Neural crest cell (in vitro differentiated cells): ENCODE measurements around the gene AP4E1. TPM values are rescaled to one million over a fixed set of nuclear protein-coding genes. Genes with fewer than 3 reads are reported as not detected.
"Not testable (repeated sequence)": the region's sequence is repeated elsewhere in the genome, so short reads cannot be mapped to it uniquely, and the experiment has no call there.

Source experiments
- DNase-seq: peaks from one replicate; pipeline ENCODE4 v3.0.0; 2021; ENCODE audit warnings: low read depth, mixed read lengths, low spot score
- H3K27ac Mint-ChIP-seq: one replicate; pipeline ENCODE4 v1.8.0; 2021; ENCODE audit warnings: mild to moderate bottlenecking, mixed read lengths; ENCODE audit not compliant: unreplicated experiment
- H3K27me3 Mint-ChIP-seq: 2 replicates; pipeline ENCODE4 v1.8.0; 2021; ENCODE audit warnings: low read depth, mild to moderate bottlenecking, mixed read lengths
- H3K36me3 Mint-ChIP-seq: 2 replicates; pipeline ENCODE4 v1.8.0; 2021; ENCODE audit warnings: low read depth, mild to moderate bottlenecking, mixed read lengths
- H3K4me1 Mint-ChIP-seq: 2 replicates; pipeline ENCODE4 v1.8.0; 2021; ENCODE audit warnings: mixed read lengths
- H3K4me3 Mint-ChIP-seq: one replicate; pipeline ENCODE4 v1.8.0; 2021; ENCODE audit warnings: mild to moderate bottlenecking, mixed read lengths
- H3K9me3 Mint-ChIP-seq: 2 replicates; pipeline ENCODE4 v1.8.0; 2021; ENCODE audit warnings: mixed read lengths
- total RNA-seq: library from RNA; stranded (reverse); gene quantifications from 2 replicates; pipeline ENCODE4 v1.2.1, GENCODE V29; 2021
- TF ChIP-seq, protein P1 (sequence below): fragments of 200-600 bp; sonication (generic); conservative IDR thresholded peaks from 2 replicates; pipeline ENCODE4 v1.5.0; 2021; ENCODE audit warnings: antibody characterized with exemption, mild to moderate bottlenecking

The AP4E1 gene
- total RNA-seq, 1 donor from 2014 or later: 10.8 TPM

DNA sequence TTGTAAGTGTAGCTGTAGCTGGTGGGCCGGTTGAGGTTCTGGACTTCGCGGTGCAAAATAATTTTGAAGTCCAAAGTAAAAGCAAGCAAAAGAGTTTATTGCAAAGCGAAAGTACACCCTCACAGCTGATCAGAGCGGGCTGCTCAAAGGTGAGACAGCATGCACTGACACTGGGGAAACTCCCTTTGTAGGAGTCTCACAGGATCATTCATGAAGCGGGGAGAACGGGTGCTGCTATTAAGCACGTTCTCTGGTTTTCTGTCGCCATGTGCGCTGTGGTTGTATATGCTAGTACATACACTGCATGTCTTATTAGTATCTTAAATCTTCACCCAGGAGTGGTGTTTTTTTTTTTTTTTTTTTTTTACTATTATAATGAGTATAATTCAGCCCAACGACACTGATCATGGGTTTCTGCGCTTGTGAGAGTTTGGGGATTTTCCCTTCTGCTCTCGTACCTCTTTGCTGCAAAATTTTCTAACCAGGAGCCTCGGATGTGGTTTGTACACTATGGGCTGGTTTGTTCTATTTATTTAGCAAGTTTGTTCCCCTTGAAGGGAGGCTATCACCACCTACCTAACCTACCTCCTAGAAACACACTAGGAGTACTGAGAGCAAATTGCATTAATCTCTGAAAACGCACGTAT, 1.4 kb upstream of the AP4E1 start:
- Mint-ChIP-seq H3K27me3 (no peaks in the 10 kb centered on the region), H3K27ac (peak overlapping the region; percentile 94), H3K4me1 (peaks cover 26% of the 10 kb centered on the region), H3K36me3 (peaks cover 4% of the 10 kb centered on the region), H3K4me3 (peak overlapping the region; percentile 86), H3K9me3 (peaks cover 4% of the 10 kb centered on the region)
- DNase-seq: no peak
- TF ChIP-seq, protein P1, sequence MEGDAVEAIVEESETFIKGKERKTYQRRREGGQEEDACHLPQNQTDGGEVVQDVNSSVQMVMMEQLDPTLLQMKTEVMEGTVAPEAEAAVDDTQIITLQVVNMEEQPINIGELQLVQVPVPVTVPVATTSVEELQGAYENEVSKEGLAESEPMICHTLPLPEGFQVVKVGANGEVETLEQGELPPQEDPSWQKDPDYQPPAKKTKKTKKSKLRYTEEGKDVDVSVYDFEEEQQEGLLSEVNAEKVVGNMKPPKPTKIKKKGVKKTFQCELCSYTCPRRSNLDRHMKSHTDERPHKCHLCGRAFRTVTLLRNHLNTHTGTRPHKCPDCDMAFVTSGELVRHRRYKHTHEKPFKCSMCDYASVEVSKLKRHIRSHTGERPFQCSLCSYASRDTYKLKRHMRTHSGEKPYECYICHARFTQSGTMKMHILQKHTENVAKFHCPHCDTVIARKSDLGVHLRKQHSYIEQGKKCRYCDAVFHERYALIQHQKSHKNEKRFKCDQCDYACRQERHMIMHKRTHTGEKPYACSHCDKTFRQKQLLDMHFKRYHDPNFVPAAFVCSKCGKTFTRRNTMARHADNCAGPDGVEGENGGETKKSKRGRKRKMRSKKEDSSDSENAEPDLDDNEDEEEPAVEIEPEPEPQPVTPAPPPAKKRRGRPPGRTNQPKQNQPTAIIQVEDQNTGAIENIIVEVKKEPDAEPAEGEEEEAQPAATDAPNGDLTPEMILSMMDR: no peak

GRCh38 chr15:50907601-50908208, 778 bp upstream of the AP4E1 start:
- no peak for DNase-seq
- Mint-ChIP-seq H3K27me3 (no peaks in the 10 kb centered on the region), H3K9me3 (peaks cover 1% of the 10 kb centered on the region)

GRCh38 chr15:50909010-50909317, 481 bp downstream of the AP4E1 start:
- DNase-seq: no peak
- TF ChIP-seq, protein P1: no peak
- Mint-ChIP-seq H3K9me3 (no peaks in the 10 kb centered on the region), H3K36me3 (no peaks in the 10 kb centered on the region), H3K4me3 (peak overlapping the region; percentile 86), H3K4me1 (peaks cover 21% of the 10 kb centered on the region), H3K27ac (no peak overlapping the region), H3K27me3 (no peaks in the 10 kb centered on the region)

More at GRCh38 chr15:50907601-50908208, 778 bp upstream of the AP4E1 start:
- Mint-ChIP-seq H3K27ac (peak overlapping the region; percentile 94), H3K4me1 (peaks cover 23% of the 10 kb centered on the region), H3K4me3 (peak overlapping the region; percentile 86), H3K36me3 (peaks cover 1% of the 10 kb centered on the region)
- TF ChIP-seq, protein P1: no peak

GRCh38 chr15:50910426-50910795, 1.9 kb downstream of the AP4E1 start:
- Mint-ChIP-seq H3K4me1 (peaks cover 21% of the 10 kb centered on the region), H3K4me3 (peak overlapping the region; percentile 86)
- H3K9me3 Mint-ChIP-seq, H3K27me3 Mint-ChIP-seq, H3K36me3 Mint-ChIP-seq, H3K27ac Mint-ChIP-seq, DNase-seq: not testable (repeated sequence)

DNA sequence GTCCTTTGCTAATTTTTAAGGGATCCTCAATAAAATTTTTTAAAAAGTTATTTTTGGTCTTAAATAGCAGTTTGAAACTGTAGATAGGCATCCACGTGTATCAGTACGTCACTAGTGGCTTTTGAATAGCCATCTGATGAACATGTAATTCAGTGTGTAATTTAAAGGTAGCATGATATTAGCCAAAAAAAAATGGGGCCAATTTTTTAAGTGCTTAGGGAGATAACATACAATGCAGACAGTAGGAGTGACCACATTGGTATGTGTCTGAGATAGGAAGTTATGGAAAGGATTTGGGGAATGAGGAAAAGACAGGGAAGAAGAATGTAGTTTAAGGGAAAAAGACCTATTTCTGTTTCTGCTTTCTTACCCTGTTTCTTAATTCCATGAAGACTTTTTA, 2.5 kb downstream of the AP4E1 start:
- Mint-ChIP-seq H3K9me3 (no peaks in the 10 kb centered on the region), H3K27ac (no peak overlapping the region), H3K4me3 (peak overlapping the region; percentile 86), H3K27me3 (no peaks in the 10 kb centered on the region), H3K36me3 (no peaks in the 10 kb centered on the region), H3K4me1 (peaks cover 21% of the 10 kb centered on the region)
- TF ChIP-seq, protein P1: no peak
- DNase-seq: no peak

DNA sequence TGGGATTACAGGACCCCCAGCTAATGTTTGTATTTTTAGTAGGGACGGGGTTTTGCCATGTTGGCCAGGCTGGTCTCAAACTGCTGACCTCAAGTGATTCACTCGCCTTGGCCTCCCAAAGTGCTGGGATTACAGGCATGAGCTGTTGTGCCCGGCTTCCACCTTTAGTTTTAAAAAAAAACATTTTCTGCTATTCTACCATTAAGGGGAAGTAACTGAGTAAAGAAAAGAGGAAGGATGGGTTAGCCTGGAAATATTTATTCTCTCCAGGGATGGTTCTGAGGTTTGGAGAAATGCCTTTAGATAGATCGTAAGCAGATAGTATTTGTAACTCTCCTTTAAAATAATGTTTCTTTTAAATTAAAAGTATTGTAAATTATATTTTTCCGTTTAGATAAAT, 3.1 kb downstream of the AP4E1 start:
- Mint-ChIP-seq H3K9me3 (no peaks in the 10 kb centered on the region), H3K4me1 (peaks cover 21% of the 10 kb centered on the region), H3K27ac (no peak overlapping the region), H3K36me3 (no peaks in the 10 kb centered on the region), H3K27me3 (no peaks in the 10 kb centered on the region), H3K4me3 (no peak overlapping the region)
- TF ChIP-seq, protein P1: no peak
- DNase-seq: no peak
